HUES64 (cell line): ENCODE measurements around the gene ZDHHC14.
A peak's percentile ranks its signal among the peaks of the same experiment; 100 is the strongest.
"Not testable (repeated sequence)": the region's sequence is repeated elsewhere in the genome, so short reads cannot be mapped to it uniquely, and the experiment has no call there.

ENCODE experiments used
- H3K27ac ChIP-seq: 2 replicates; pipeline ENCODE4 v1.7.0; 2013; ENCODE audit warnings: low read depth, low read length, inconsistent platforms
- H3K27me3 ChIP-seq: 2 replicates; pipeline ENCODE4 v1.6.1; 2013; ENCODE audit warnings: mild to moderate bottlenecking, low read length; ENCODE audit not compliant: insufficient read depth
- H3K36me3 ChIP-seq: 2 replicates; pipeline ENCODE4 v1.6.1; 2013; ENCODE audit warnings: mild to moderate bottlenecking, low read length; ENCODE audit not compliant: insufficient read depth
- H3K4me1 ChIP-seq: 2 replicates; pipeline ENCODE4 v1.6.1; 2013; ENCODE audit warnings: mild to moderate bottlenecking, low read length, moderate library complexity; ENCODE audit not compliant: insufficient read depth
- H3K4me3 ChIP-seq: 2 replicates; pipeline ENCODE4 v1.5.1; 2013; ENCODE audit warnings: mild to moderate bottlenecking, low read length, moderate library complexity
- H3K9ac ChIP-seq: 2 replicates; pipeline ENCODE4 v1.6.1; 2013; ENCODE audit warnings: mild to moderate bottlenecking, low read depth, low read length
- H3K9me3 ChIP-seq: 2 replicates; pipeline ENCODE4 v1.6.1; 2013; ENCODE audit warnings: low read depth, low read length; ENCODE audit not compliant: insufficient read depth
- WGBS: fragments of 150-250, 120-280 bp; methylation state at CpG from one replicate; pipeline ENCODE4 v1.1.7; 2013; ENCODE audit warnings: missing lambda C conversion rate; 5-methylcytosine and 5-hydroxymethylcytosine counted together

Gene ZDHHC14

GRCh38 chr6:157392927-157393668 is 12.1 kb downstream of the ZDHHC14 start:
- H3K9ac ChIP-seq: no peak overlapping the region
- no peak overlapping the region for H3K27ac ChIP-seq
- H3K36me3 ChIP-seq: no peaks in the 10 kb centered on the region; the same call in 1 of the 2 replicates
- peaks cover 18% of the 10 kb centered on the region for H3K9me3 ChIP-seq
- H3K4me3 ChIP-seq: no peak overlapping the region
- no peaks in the 10 kb centered on the region for H3K27me3 ChIP-seq
- no peaks in the 10 kb centered on the region for H3K4me1 ChIP-seq
- WGBS: 93% methylated on average over 14 of the region's 14 CpGs

DNA sequence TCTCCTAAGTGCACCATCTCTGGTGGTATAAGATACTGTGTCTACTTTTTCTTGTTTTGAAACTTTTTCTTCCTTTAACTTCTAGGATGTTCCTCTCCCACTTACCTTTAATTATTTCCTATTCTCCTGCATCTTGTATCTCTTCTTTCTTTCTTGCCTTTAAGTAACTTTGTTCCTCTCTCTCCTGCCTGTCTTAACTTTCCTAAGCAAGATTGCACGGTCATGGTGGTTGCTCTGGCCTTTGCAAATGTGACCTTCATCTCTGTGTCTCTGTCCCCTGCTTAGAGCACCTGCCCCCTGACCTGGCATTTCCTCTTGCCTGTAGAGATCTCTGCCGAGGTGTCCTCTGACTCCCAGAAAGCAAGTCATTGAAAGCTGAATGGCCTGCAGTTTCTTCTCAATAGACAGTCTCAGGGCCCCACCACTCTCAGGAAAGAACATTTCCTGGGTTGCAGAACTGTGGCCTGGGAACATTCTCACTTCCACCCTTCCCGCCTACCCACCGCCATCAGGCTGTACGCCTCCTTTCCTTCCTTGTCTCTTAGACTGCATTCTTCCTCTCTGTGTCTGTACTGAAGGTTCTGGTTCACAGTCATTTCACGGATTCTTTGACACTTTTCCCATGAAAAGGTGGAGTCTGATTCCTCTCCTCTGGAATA is 12.8 kb downstream of the ZDHHC14 start:
- H3K27ac ChIP-seq: no peak overlapping the region
- peaks cover 18% of the 10 kb centered on the region for H3K9me3 ChIP-seq
- H3K36me3 ChIP-seq: no peaks in the 10 kb centered on the region; the same call in 1 of the 2 replicates
- no peaks in the 10 kb centered on the region for H3K27me3 ChIP-seq
- WGBS: 89% methylated on average over 6 of the region's 6 CpGs
- no peaks in the 10 kb centered on the region for H3K4me1 ChIP-seq
- no peak overlapping the region for H3K4me3 ChIP-seq
- no peak overlapping the region for H3K9ac ChIP-seq

GRCh38 chr6:157395199-157395598 is 14.2 kb downstream of the ZDHHC14 start:
- not testable (repeated sequence) for H3K4me3 ChIP-seq, H3K9ac ChIP-seq, H3K4me1 ChIP-seq, H3K27ac ChIP-seq, H3K27me3 ChIP-seq, H3K36me3 ChIP-seq, H3K9me3 ChIP-seq
- WGBS: 94% methylated on average over 11 of the region's 11 CpGs

DNA sequence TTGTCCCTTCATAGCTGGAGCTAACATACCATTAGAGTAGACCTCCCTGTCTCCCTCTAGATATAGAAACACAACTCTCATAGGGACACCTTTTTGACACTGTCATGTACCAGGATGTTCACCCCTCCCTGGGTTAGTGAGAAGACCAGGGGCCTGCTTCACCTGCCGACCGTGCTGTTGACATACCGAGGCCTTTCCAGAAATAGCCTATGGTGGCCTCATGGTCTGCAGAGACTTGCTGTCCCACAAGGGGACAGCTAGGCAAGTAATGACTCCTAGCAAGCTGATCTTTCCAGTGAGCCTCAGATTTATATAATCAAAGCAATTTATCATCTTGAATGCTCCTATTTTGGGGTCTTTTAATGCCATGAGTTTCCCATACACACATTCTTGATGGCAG is 15.0 kb downstream of the ZDHHC14 start:
- Histone ChIP-seq H3K4me1 (no peaks in the 10 kb centered on the region), H3K36me3 (no peaks in the 10 kb centered on the region), H3K4me3 (no peak overlapping the region), H3K27me3 (no peaks in the 10 kb centered on the region), H3K9ac (no peak overlapping the region), H3K9me3 (peaks cover under 1% of the 10 kb centered on the region; the same call in 1 of the 2 replicates), H3K27ac (no peak overlapping the region)
- 94% methylated on average over 3 of the region's 3 CpGs for WGBS

DNA sequence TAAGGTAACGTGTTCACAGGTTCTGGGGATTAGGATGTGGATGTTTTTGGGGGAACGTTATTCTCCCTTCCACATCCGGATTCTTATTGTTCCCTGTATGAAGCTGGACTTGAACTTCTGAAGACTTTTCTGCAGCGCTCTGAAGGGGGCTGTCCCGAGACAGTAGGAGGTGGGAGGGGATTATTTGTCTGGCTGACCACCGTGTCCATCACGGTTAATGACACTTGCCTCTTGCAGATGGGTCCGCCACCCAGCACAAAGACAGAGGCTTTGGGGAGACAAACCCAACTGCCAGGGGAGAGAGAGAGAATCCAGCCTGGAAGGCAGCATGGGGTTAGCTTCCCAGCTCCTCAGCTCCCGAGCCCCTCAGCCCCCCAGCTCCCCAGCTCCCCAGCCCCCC is 16.7 kb downstream of the ZDHHC14 start:
- WGBS: 92% methylated on average over 8 of the region's 9 CpGs
- Histone ChIP-seq H3K4me1 (no peaks in the 10 kb centered on the region), H3K27ac (no peak overlapping the region), H3K4me3 (no peak overlapping the region), H3K9me3 (no peaks in the 10 kb centered on the region), H3K27me3 (no peaks in the 10 kb centered on the region), H3K36me3 (no peaks in the 10 kb centered on the region), H3K9ac (no peak overlapping the region)

GRCh38 chr6:157398151-157398550 is 17.2 kb downstream of the ZDHHC14 start:
- Histone ChIP-seq H3K9me3 (no peaks in the 10 kb centered on the region), H3K36me3 (no peaks in the 10 kb centered on the region), H3K27me3 (no peaks in the 10 kb centered on the region), H3K9ac (no peak overlapping the region), H3K4me1 (peaks cover 3% of the 10 kb centered on the region), H3K4me3 (no peak overlapping the region), H3K27ac (no peak overlapping the region)
- WGBS: 50% methylated on average over 2 of the region's 2 CpGs

DNA sequence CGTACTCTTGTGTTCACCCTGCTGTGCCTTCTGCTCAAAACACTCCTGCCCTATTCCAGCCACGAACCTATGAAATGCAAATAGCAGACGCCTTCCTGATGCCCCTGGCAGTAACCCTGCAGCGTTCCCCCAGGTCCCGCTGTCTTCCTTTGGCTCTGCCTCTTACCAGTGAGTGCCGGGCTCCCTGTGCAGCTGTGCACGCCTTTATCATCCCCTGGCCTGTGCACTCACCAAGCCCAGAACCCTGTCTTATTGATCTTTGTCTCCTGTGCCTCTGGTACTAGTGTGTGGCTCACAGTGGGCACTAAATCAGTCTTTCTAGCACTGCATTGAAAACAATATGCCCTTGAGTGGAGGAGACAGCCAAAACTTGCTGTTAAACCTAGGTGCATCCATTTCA is 19.7 kb downstream of the ZDHHC14 start:
- Histone ChIP-seq H3K9me3 (no peaks in the 10 kb centered on the region), H3K27me3 (no peaks in the 10 kb centered on the region)

DNA sequence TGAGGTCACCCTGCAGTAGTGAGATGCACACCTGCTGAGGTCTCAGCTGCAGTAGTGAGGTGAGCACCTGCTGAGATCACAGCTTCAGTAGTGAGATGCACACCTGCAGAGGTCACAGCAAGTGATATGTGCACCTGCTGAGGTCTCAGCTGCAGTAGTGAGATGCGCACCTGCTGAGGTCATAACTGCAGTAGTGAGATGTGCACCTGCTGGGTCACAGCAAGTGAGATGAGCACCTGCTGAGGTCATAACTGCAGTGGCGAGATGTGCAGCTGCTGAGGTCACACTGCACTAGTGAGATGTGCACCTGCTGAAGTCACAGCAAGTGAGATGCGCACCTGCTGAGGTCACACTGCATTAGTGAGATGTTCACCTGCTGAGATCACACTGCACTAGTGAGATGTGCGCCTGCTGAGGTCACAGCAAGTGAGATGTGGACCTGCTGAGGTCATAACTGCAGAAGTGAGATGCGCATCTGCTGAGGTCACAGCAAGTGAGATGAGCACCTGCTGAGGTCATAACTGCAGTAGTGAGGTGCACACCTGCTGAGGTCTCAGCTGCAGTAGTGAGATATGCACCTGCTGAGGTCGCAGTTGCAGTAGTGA is 20.8 kb downstream of the ZDHHC14 start:
- Histone ChIP-seq H3K9me3 (no peaks in the 10 kb centered on the region), H3K9ac (no peak overlapping the region), H3K4me1 (peaks cover 23% of the 10 kb centered on the region), H3K4me3 (no peak overlapping the region), H3K27me3 (no peaks in the 10 kb centered on the region), H3K36me3 (no peaks in the 10 kb centered on the region), H3K27ac (no peak overlapping the region)
- WGBS: 94% methylated on average over 6 of the region's 6 CpGs

More for the DNA sequence above, 19.7 kb downstream of the ZDHHC14 start:
- Histone ChIP-seq H3K4me1 (peaks cover 12% of the 10 kb centered on the region), H3K36me3 (no peaks in the 10 kb centered on the region), H3K9ac (no peak overlapping the region), H3K4me3 (no peak overlapping the region), H3K27ac (no peak overlapping the region)
- WGBS: 65% methylated on average over 7 of the region's 7 CpGs

- Histone ChIP-seq H3K27ac (peak overlapping the region; percentile 76; the same call in 1 of the 2 replicates), H3K36me3 (no peaks in the 10 kb centered on the region), H3K4me1 (peaks cover 23% of the 10 kb centered on the region), H3K4me3 (no peak overlapping the region), H3K27me3 (no peaks in the 10 kb centered on the region), H3K9ac (no peak overlapping the region), H3K9me3 (no peaks in the 10 kb centered on the region)
- WGBS: 75% methylated on average over 3 of the region's 3 CpGs
Measured at GRCh38 chr6:157402996-157403685, 22.2 kb downstream of the ZDHHC14 start.

GRCh38 chr6:157403686-157404051 is 22.7 kb downstream of the ZDHHC14 start:
- no peaks in the 10 kb centered on the region for H3K36me3 ChIP-seq

GRCh38 chr6:157405986-157406385 is 25.0 kb downstream of the ZDHHC14 start:
- peaks cover 23% of the 10 kb centered on the region for H3K4me1 ChIP-seq
- H3K36me3 ChIP-seq: no peaks in the 10 kb centered on the region
- no peak overlapping the region for H3K27ac ChIP-seq
- no peak overlapping the region for H3K9ac ChIP-seq
- WGBS: 69% methylated on average over 6 of the region's 6 CpGs
- H3K27me3 ChIP-seq: no peaks in the 10 kb centered on the region
- H3K4me3 ChIP-seq: no peak overlapping the region
- H3K9me3 ChIP-seq: no peaks in the 10 kb centered on the region

More at GRCh38 chr6:157403686-157404051, 22.7 kb downstream of the ZDHHC14 start:
- no peak overlapping the region for H3K9ac ChIP-seq
- no peaks in the 10 kb centered on the region for H3K27me3 ChIP-seq
- peak overlapping the region; percentile 76; the same call in 1 of the 2 replicates for H3K27ac ChIP-seq
- H3K4me3 ChIP-seq: no peak overlapping the region
- 86% methylated on average over 6 of the region's 6 CpGs for WGBS
- H3K9me3 ChIP-seq: no peaks in the 10 kb centered on the region
- H3K4me1 ChIP-seq: peaks cover 23% of the 10 kb centered on the region
